K562 (cell line): Measurements from ENCODE around the gene NUB1. TPM values are rescaled to one million over a fixed set of nuclear protein-coding genes. Genes with fewer than 3 reads are reported as not detected.

Experiments used
- CREM ChIP-seq: IDR thresholded peaks from 2 replicates; pipeline ENCODE4 v1.6.1; 2014; ENCODE audit warnings: antibody characterized with exemption, low read depth
- HMG20A ChIP-seq: fragments of 450-650 bp; formaldehyde crosslinking; conservative IDR thresholded peaks from 2 replicates; pipeline ENCODE4 v1.4.0; 2020; ENCODE audit warnings: mild to moderate bottlenecking, mixed read lengths
- MLX ChIP-seq, 2 experiments: fragments of 450-650 bp in 1 of 2; sonication (generic) in 1 of 2; formaldehyde crosslinking; conservative IDR thresholded peaks; 2 replicates each; pipeline versions ENCODE4 v1.4.0 to v1.8.1; 2020 to 2022; ENCODE audit warnings: mild to moderate bottlenecking in 1 of 2, missing genetic modification reagents in 1 of 2
- MTA1 ChIP-seq: fragments of 450-650 bp; IDR thresholded peaks from 2 replicates; pipeline ENCODE4 v1.6.1; 2017; ENCODE audit warnings: borderline replicate concordance
- MYC ChIP-seq, 2 experiments: fragments of 250-450 bp in 1 of 2; sonication (Bioruptor Pico) in 1 of 2; IDR thresholded peaks; 2 replicates each; pipeline versions ENCODE4 v1.5.1 to v1.6.1; 2012 to 2021; ENCODE audit warnings: low read depth in 2 of 2, borderline replicate concordance in 1 of 2, improper control_type of control experiment in 1 of 2, low read length in 1 of 2, mild to moderate bottlenecking in 1 of 2, moderate library complexity in 1 of 2
- NFIC ChIP-seq: fragments of 450-650 bp; IDR thresholded peaks from 2 replicates; pipeline ENCODE4 v1.6.1; 2017; ENCODE audit warnings: mild to moderate bottlenecking, inconsistent platforms
- RFX1 ChIP-seq: fragments of 450-650 bp; IDR thresholded peaks from 2 replicates; pipeline ENCODE4 v1.6.1; 2016; ENCODE audit warnings: mild to moderate bottlenecking, moderate library complexity
- SAFB ChIP-seq: fragments of 200-400 bp; formaldehyde crosslinking; IDR thresholded peaks from 2 replicates; pipeline ENCODE4 v1.6.1; 2017; ENCODE audit warnings: low read depth, low read length, borderline replicate concordance
- SMAD4 ChIP-seq: fragments of 250-450 bp; sonication (Bioruptor Pico); conservative IDR thresholded peaks from 2 replicates; pipeline ENCODE4 v1.8.0; 2021; ENCODE audit warnings: inconsistent platforms, mild to moderate bottlenecking, moderate library complexity
- SNIP1 ChIP-seq: fragments of 450-650 bp; IDR thresholded peaks from 2 replicates; pipeline ENCODE4 v1.7.1; 2017; ENCODE audit warnings: low read depth, mild to moderate bottlenecking
- STAT5A ChIP-seq: IDR thresholded peaks from 2 replicates; pipeline ENCODE4 v1.6.1; 2012; ENCODE audit warnings: low read length, inconsistent platforms, borderline replicate concordance
- U2AF1 ChIP-seq: fragments of 200-400 bp; formaldehyde crosslinking; optimal IDR thresholded peaks from 2 replicates; pipeline ENCODE3; 2017; ENCODE audit warnings: mild to moderate bottlenecking, low read depth, low read length, moderate library complexity
- ZBTB11 ChIP-seq, 3 experiments: fragments of 200-800 bp in 1 of 3; fragments of 250-450 bp in 1 of 3; fragments of 450-650 bp in 1 of 3; sonication (Bioruptor Pico) in 1 of 3; sonication (Bioruptor generic) in 1 of 3; formaldehyde crosslinking in 1 of 3; IDR thresholded peaks; 2 replicates each; pipeline versions ENCODE4 v1.6.1 to v1.8.0; 2016 to 2022; ENCODE audit warnings: mild to moderate bottlenecking in 2 of 3, missing genetic modification characterization in 2 of 3, missing compliant biosample characterization in 1 of 3, moderate library complexity in 1 of 3
- ZNF217 ChIP-seq: sonication (generic); formaldehyde crosslinking; IDR thresholded peaks from 2 replicates; pipeline ENCODE4 v1.8.0; 2022; ENCODE audit warnings: mild to moderate bottlenecking, missing genetic modification reagents
- ZNF253 ChIP-seq: fragments of 250-450 bp; sonication (Bioruptor Pico); conservative IDR thresholded peaks from 2 replicates; pipeline ENCODE4 v1.6.1; 2021; ENCODE audit warnings: mild to moderate bottlenecking
- ZNF41 ChIP-seq: fragments of 250-450 bp; sonication (Bioruptor Pico); conservative IDR thresholded peaks from 2 replicates; pipeline ENCODE4 v1.4.0; 2020; ENCODE audit warnings: mild to moderate bottlenecking
- ZNF445 ChIP-seq: fragments of 250-450 bp; sonication (Bioruptor Pico); IDR thresholded peaks from 2 replicates; pipeline ENCODE4 v1.4.0; 2020; ENCODE audit warnings: low read depth, mild to moderate bottlenecking, moderate library complexity
- ZNF518B ChIP-seq: fragments of 250-450 bp; sonication (Bioruptor Pico); IDR thresholded peaks from 2 replicates; pipeline ENCODE4 v1.5.0; 2021; ENCODE audit warnings: mild to moderate bottlenecking, moderate library complexity
- ZNF668 ChIP-seq: fragments of 250-450 bp; sonication (Bioruptor Pico); IDR thresholded peaks from 2 replicates; pipeline ENCODE4 v1.8.0; 2022; ENCODE audit warnings: mild to moderate bottlenecking, inconsistent platforms
- ZNF77 ChIP-seq: fragments of 250-450 bp; sonication (Bioruptor Pico); IDR thresholded peaks from 2 replicates; pipeline ENCODE4 v1.5.0; 2020
- ZNF780A ChIP-seq: fragments of 250-450 bp; sonication (Bioruptor Pico); IDR thresholded peaks from 2 replicates; pipeline ENCODE4 v1.5.0; 2021; ENCODE audit warnings: mild to moderate bottlenecking
- polyA plus RNA-seq, 8 experiments: library from polyadenylated mRNA; depleted of rRNA in 4 of 8; stranded (reverse) in 5 of 8; unstranded in 3 of 8; fragments of >200 nt; fragmentation: Nextera tagmentation in 2 of 8; fragmentation: Illumina TruSeq in 1 of 8; extraction: Ambion mirVana in 2 of 8; extraction: Trizol in 1 of 8; gene quantifications; 2 replicates each; pipeline versions ENCODE4 v1.2.1 to v1.2.3, GENCODE V29; 2011 to 2014; ENCODE audit warnings: inconsistent platforms in 1 of 8, missing spikeins in 1 of 8
- total RNA-seq, 7 experiments: library from RNA; depleted of rRNA in 6 of 7; stranded (reverse); fragments of >200 nt in 6 of 7; fragmentation: Illumina TruSeq in 2 of 7; extraction: Trizol in 2 of 7; gene quantifications; 2 replicates each; pipeline versions ENCODE4 v1.2.1 to v1.2.3, GENCODE V29; 2011 to 2021; ENCODE audit warnings: low replicate concordance in 1 of 7

The NUB1 gene
- total and polyA plus RNA-seq, 9 of the 15 experiments (the other 6 are each of a cell fraction or from before 2014, with no cell fraction given), result 43.2 to 159 (median 85.2) TPM

GRCh38 chr7:151341357-151342101, at the start of gene NUB1 (continued):
- TF ChIP-seq HMG20A (CRISPR knock-in tag), result no peak
- TF ChIP-seq ZNF518B (CRISPR knock-in tag), result no peak
- peak in 1 of 3 experiments; percentile 65; a peak in 1 of 6 replicates for TF ChIP-seq ZBTB11 (CRISPR knock-in tag; IDR thresholded peaks at IDR 0.05)
- peak; percentile 90 for TF ChIP-seq CREM
- peak; percentile 77 for TF ChIP-seq MYC (IDR thresholded peaks at IDR 0.05; ENCODE audit: low read depth, low read length)
- TF ChIP-seq MYC (CRISPR knock-in tag; IDR thresholded peaks at IDR 0.05; ENCODE audit: borderline replicate concordance, low read depth), result no peak
- no peak for TF ChIP-seq ZNF77
- TF ChIP-seq SMAD4 (CRISPR knock-in tag), result peak; percentile 87
- no peak for TF ChIP-seq MLX (CRISPR knock-in tag; conservative IDR thresholded peaks at IDR 0.05)
- no peak for TF ChIP-seq MTA1
- peak; percentile 42; the same call in 1 of the 2 replicates for TF ChIP-seq RFX1
- TF ChIP-seq ZNF780A, result no peak
- no peak for TF ChIP-seq ZNF445 (CRISPR knock-in tag)
- TF ChIP-seq SNIP1, result no peak
- TF ChIP-seq ZNF217 (CRISPR knock-in tag), result no peak
- no peak for TF ChIP-seq ZNF668 (CRISPR knock-in tag)
- no peak for TF ChIP-seq ZNF41
- no peak for TF ChIP-seq STAT5A
- peak; percentile 39; the same call in 1 of the 2 replicates for TF ChIP-seq NFIC
- TF ChIP-seq SAFB, result no peak
- TF ChIP-seq U2AF1, result peak; percentile 73
- TF ChIP-seq ZNF253 (CRISPR knock-in tag), result no peak
